ENCODE data around the gene HOXC5.

HOXC5 gene

DNA sequence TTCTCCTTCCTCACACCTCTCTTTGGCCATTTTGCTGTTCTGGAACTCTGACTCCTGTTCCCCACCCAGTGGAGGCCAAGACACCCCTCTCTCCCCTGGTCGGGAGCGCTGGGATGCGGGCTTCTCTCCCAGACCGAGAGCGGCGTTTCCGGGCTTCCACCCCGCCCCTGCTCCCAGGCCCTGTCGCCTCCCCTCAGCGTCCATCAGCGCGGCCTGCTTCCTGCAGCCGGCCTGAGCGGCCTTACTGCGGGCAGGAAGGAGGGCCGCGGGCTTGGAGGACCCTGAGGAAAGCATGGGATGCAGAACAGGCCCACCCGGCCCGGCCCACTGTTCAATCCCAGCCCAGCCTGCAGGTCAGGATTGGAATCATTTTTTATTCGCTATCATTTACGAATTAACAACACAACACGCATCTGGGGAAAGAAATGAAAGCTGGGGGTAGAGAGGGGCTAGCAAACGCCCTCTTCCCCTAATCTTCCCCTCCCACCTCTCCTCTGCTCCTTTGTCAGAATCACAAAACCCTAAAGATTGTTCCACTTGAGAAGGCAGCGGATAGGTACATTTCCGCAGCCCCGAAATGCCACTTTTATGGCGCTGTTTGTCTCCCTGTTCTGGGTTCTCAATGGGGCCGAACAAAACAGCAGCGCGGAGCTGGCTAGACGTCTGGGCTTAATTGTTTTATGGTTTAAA, 27.9 kb upstream of the HOXC5 start:
- FAIRE-seq (no peak), DNase-seq (ENCODE audit: insufficient read length, low spot score) (no peak)
- TF ChIP-seq, protein P1, sequence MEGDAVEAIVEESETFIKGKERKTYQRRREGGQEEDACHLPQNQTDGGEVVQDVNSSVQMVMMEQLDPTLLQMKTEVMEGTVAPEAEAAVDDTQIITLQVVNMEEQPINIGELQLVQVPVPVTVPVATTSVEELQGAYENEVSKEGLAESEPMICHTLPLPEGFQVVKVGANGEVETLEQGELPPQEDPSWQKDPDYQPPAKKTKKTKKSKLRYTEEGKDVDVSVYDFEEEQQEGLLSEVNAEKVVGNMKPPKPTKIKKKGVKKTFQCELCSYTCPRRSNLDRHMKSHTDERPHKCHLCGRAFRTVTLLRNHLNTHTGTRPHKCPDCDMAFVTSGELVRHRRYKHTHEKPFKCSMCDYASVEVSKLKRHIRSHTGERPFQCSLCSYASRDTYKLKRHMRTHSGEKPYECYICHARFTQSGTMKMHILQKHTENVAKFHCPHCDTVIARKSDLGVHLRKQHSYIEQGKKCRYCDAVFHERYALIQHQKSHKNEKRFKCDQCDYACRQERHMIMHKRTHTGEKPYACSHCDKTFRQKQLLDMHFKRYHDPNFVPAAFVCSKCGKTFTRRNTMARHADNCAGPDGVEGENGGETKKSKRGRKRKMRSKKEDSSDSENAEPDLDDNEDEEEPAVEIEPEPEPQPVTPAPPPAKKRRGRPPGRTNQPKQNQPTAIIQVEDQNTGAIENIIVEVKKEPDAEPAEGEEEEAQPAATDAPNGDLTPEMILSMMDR (IDR thresholded peaks at IDR 0.05; ENCODE audit: insufficient read depth, missing control alignments) = no peak

DNA sequence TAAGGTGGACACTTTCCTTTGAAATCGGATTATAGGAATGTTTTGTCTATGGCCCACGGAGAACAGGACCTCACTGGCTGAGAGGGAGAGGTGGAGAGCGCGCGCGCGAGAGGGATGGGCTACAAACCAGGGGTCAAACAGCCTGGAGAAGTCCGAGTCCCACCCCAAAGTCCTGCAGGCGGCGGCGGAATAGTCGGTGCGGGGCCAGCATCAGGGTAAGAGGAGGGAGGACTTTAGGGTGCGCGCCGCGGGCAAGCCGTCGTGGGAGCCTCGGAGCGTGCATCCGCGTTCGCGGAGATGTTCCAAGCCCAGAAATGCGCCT, 27.4 kb upstream of the HOXC5 start:
- DNase-seq (ENCODE audit: insufficient read length, low spot score) = no peak
- FAIRE-seq = no peak
- TF ChIP-seq, protein P1 (IDR thresholded peaks at IDR 0.05; ENCODE audit: insufficient read depth, missing control alignments) = no peak

DNA sequence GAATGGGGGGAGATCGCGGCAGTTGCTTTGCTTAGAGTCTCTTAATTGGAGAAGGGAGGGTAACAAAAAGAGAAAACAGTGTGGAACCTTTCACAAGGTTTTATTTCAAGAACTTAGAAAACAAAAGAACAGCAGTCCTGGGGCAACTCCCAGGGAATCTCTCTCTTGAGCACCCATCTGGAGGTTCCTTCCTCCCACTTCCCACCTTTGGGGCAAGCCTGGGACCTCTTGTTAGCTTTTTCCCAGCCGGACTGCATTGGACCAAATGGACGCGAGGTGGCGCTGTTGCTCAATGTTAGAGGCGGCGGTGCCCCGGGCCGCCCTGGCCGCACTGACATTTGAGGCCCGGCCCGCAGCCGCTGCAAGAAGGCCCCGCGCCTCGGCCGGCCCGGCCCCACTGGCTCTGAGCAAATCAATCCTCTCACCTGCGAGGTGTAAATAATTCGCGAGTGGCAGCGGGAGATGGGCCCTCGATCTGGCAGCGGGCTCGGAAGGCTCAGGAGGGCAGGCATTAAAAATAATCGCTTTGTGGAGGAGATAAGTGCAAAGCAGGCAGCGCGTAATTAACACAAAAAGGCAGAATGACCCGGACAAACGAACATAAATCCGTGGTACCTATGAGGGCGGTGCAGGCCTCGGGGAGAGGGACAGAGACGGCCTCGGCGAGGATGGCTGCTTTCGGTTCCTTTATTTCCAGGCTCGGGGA, 26.8 kb upstream of the HOXC5 start:
- TF ChIP-seq, protein P1 (IDR thresholded peaks at IDR 0.05; ENCODE audit: insufficient read depth, missing control alignments) = peak; percentile 90
- no peak for FAIRE-seq

DNA sequence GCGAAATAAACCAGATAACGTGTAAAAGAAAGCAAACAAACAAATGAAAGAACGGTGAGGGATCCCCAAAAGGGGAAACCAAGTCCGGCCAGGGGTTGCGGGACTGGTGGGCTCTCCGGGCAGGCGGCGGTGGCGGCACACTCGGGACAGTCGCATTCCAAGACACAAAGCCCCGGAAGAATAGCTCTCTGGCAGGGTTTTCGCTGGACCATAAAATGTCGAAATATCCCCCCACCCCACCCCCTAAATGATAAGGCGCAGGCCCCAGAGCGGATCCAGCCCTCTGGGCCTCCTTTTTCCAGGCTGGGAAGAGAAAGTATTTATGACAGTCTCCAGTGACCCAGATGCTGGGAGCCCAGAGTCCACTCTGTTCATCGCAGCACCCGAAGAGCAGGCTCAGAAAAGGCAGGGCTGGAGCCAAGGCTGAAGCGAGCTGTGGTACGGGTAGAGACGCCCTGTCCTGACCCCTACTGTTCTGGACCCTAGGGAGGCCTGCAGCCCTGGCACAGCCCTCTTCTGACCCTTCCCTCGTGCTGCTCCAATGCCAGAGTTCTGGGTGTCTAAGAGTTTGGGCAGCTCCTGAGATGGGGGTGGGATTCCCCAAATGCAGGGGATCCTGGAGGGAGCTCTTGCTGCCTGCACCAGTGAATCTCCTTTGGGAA, 26.2 kb upstream of the HOXC5 start:
- no peak for FAIRE-seq
- TF ChIP-seq, protein P1 (IDR thresholded peaks at IDR 0.05; ENCODE audit: insufficient read depth, missing control alignments) = no peak
- no peak for DNase-seq (ENCODE audit: insufficient read length, low spot score)

More for the DNA sequence above, 26.8 kb upstream of the HOXC5 start:
- DNase-seq (ENCODE audit: insufficient read length, low spot score) = peak; percentile 68

DNA sequence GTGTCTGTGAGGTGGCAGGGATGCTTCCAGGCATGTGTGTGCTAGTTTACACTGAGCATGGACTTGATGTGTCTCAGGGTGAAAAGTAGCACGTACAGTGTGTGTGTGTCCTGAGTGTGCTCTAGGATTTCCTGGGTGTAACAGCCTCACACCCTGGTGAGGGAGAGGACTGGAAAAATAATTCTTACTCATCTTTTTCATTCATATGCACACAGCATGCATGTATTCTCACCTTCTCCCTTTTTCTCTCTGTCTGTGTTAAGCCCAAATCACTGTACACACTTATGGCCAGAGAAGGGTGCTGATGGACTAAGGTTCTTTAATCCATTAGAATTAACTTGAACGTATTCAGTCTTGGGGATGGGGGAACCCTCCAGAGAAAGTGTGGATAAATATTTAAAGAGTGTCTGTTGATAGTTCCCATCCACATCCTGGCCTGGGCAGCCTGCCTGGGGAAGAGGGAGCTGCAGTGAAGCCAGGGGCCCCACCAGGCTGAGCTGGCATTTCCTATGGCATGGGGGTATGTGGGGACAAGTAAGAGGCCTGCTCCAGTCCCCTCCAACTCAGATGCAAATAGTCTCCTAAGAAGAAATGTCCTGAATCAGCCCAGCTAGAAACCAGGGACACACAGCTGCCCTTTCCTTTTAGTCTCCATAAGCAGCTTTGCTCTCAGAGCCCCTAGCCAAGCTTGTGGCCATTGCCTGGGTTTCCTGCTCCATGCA, 25.2 kb upstream of the HOXC5 start:
- no peak for DNase-seq (ENCODE audit: insufficient read length, low spot score)
- FAIRE-seq = no peak
- TF ChIP-seq, protein P1 (IDR thresholded peaks at IDR 0.05; ENCODE audit: insufficient read depth, missing control alignments) = no peak

DNA sequence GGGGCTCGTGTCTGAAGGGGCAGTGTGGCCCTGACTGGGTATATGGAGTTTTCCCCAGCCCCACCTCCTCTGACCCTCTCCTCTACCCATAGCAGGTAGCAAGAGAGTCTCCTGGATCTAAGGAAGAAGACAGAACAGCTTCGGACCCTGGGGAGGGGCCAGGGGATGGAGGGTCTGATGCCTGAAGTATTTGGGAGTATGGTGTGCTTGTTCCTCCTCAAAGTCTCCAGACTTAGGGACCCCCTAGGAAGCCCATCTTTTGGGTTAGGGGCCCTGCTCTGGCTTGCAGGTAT, 24.6 kb upstream of the HOXC5 start:
- FAIRE-seq = no peak
- TF ChIP-seq, protein P1 (IDR thresholded peaks at IDR 0.05; ENCODE audit: insufficient read depth, missing control alignments) = no peak
- no peak for DNase-seq (ENCODE audit: insufficient read length, low spot score)
